HFFc6 (cell line): ENCODE results near the gene CCDC157. TPM values are rescaled to one million over a fixed set of nuclear protein-coding genes. Genes with fewer than 3 reads are reported as not detected.

Source experiments
- DNase-seq: peaks from one replicate; pipeline ENCODE4 v3.0.0-alpha.2; 2018
- H3K27ac Mint-ChIP-seq: 2 replicates; pipeline ENCODE4 v1.8.0; 2020; ENCODE audit warnings: mild to moderate bottlenecking, mixed read lengths
- H3K27me3 Mint-ChIP-seq: 2 replicates; pipeline ENCODE4 v1.8.0; 2021; ENCODE audit warnings: mild to moderate bottlenecking, moderate library complexity, mixed read lengths; ENCODE audit not compliant: insufficient read depth
- H3K36me3 Mint-ChIP-seq: 2 replicates; pipeline ENCODE4 v1.8.0; 2021; ENCODE audit warnings: low read depth, mixed read lengths
- H3K4me1 Mint-ChIP-seq: 2 replicates; pipeline ENCODE4 v1.8.0; 2020; ENCODE audit warnings: low read depth, mixed read lengths
- H3K4me3 Mint-ChIP-seq: 2 replicates; pipeline ENCODE4 v1.8.0; 2020; ENCODE audit warnings: mild to moderate bottlenecking, moderate library complexity, mixed read lengths
- H3K9me3 Mint-ChIP-seq: 2 replicates; pipeline ENCODE4 v1.8.0; 2020; ENCODE audit warnings: mild to moderate bottlenecking, mixed read lengths
- CTCF ChIP-seq: fragments of 200-600 bp; sonication (generic); IDR thresholded peaks from 2 replicates; pipeline ENCODE4 v1.5.0; 2021; ENCODE audit warnings: antibody characterized with exemption, mild to moderate bottlenecking
- total RNA-seq, 6 experiments: library from RNA; stranded (reverse); fragmentation: NEBNext Ultra II Directional; extraction: Animal tissue kit (Norgen Biotek cat#: 25700); gene quantifications; 2 replicates in 1 of 6; 3 replicates in 5 of 6; pipeline ENCODE4 v1.2.3, GENCODE V29; 2021

CCDC157 gene
- total RNA-seq, 6 experiments from 2014 or later, result 1.4 to 1.6 (median 1.5) TPM

GRCh38 chr22:30405731-30406130 lies 48.9 kb downstream of the CCDC157 start:
- Mint-ChIP-seq H3K4me3 (no peak overlapping the region), H3K9me3 (no peaks in the 10 kb centered on the region), H3K27ac (peak overlapping the region; percentile 16; the same call in 1 of the 2 replicates), H3K4me1 (peaks cover 24% of the 10 kb centered on the region), H3K27me3 (peaks cover 2% of the 10 kb centered on the region), H3K36me3 (peaks cover 10% of the 10 kb centered on the region)
- no peak for DNase-seq
- TF ChIP-seq CTCF, result no peak

- H3K36me3 Mint-ChIP-seq, result peaks cover 16% of the 10 kb centered on the region
- H3K4me3 Mint-ChIP-seq, result no peak overlapping the region
- H3K27me3 Mint-ChIP-seq, result peaks cover 2% of the 10 kb centered on the region
- peaks cover 24% of the 10 kb centered on the region for H3K4me1 Mint-ChIP-seq
- no peak overlapping the region for H3K27ac Mint-ChIP-seq
- DNase-seq, result no peak
- no peak for TF ChIP-seq CTCF
- H3K9me3 Mint-ChIP-seq, result no peaks in the 10 kb centered on the region
Measured at GRCh38 chr22:30406400-30406799, 49.6 kb downstream of the CCDC157 start.

GRCh38 chr22:30408388-30409102 lies 51.7 kb downstream of the CCDC157 start:
- DNase-seq, result peak; percentile 93
- peaks cover 33% of the 10 kb centered on the region for H3K36me3 Mint-ChIP-seq
- peak overlapping the region; percentile 93 for H3K27ac Mint-ChIP-seq

GRCh38 chr22:30411780-30412179 lies 55.0 kb downstream of the CCDC157 start:
- no peak for DNase-seq
- peak overlapping the region; percentile 39; the same call in 1 of the 2 replicates for H3K27ac Mint-ChIP-seq
- H3K9me3 Mint-ChIP-seq, result no peaks in the 10 kb centered on the region
- TF ChIP-seq CTCF, result no peak
- H3K4me1 Mint-ChIP-seq, result peaks cover 61% of the 10 kb centered on the region
- H3K4me3 Mint-ChIP-seq, result no peak overlapping the region
- H3K27me3 Mint-ChIP-seq, result peaks cover 2% of the 10 kb centered on the region
- H3K36me3 Mint-ChIP-seq, result peaks cover 44% of the 10 kb centered on the region

More at GRCh38 chr22:30408388-30409102, 51.7 kb downstream of the CCDC157 start:
- Mint-ChIP-seq H3K9me3 (no peaks in the 10 kb centered on the region), H3K4me1 (peaks cover 33% of the 10 kb centered on the region), H3K27me3 (peaks cover 2% of the 10 kb centered on the region), H3K4me3 (peak overlapping the region; percentile 35)
- no peak for TF ChIP-seq CTCF

- no peak for TF ChIP-seq CTCF
- H3K9me3 Mint-ChIP-seq, result no peaks in the 10 kb centered on the region
- peak overlapping the region; percentile 59; the same call in 1 of the 2 replicates for H3K27ac Mint-ChIP-seq
- no peak overlapping the region for H3K4me3 Mint-ChIP-seq
- peaks cover 2% of the 10 kb centered on the region for H3K27me3 Mint-ChIP-seq
- peaks cover 48% of the 10 kb centered on the region for H3K36me3 Mint-ChIP-seq
- peaks cover 62% of the 10 kb centered on the region for H3K4me1 Mint-ChIP-seq
- no peak for DNase-seq
Measured at GRCh38 chr22:30413001-30413400, 56.2 kb downstream of the CCDC157 start.
